Transverse colon (tissue), 4 donors: ENCODE results near the gene BIN2. TPM values are rescaled to one million over a fixed set of nuclear protein-coding genes. Genes with fewer than 3 reads are reported as not detected.
"Not testable (repeated sequence)": the region's sequence is repeated elsewhere in the genome, so short reads cannot be mapped to it uniquely, and the experiment has no call there.

Experiments used
- DNase-seq: peaks from one replicate; pipeline ENCODE4 v3.0.0-alpha.2; 2019
- H3K27ac ChIP-seq, 4 donors: fragments of 200-600 bp; sonication (generic); 2 replicates each; pipeline ENCODE4 v1.5.1; 2016 to 2018; ENCODE audit warnings: inconsistent platforms in 4 of 4
- H3K27me3 ChIP-seq: fragments of 200-600 bp; sonication (generic); 2 replicates; pipeline ENCODE4 v1.5.1; 2017; ENCODE audit warnings: inconsistent platforms
- H3K36me3 ChIP-seq, 4 donors: fragments of 200-600 bp; sonication (generic); 2 replicates each; pipeline ENCODE4 v1.5.1; 2017 to 2019; ENCODE audit warnings: inconsistent platforms in 4 of 4
- H3K4me1 ChIP-seq, 4 donors: fragments of 200-600 bp; sonication (generic); 2 replicates each; pipeline ENCODE4 v1.5.1; 2017 to 2020; ENCODE audit warnings: inconsistent platforms in 4 of 4
- H3K4me3 ChIP-seq, 4 donors: fragments of 200-600 bp; sonication (generic); 1 replicate in 1 of 4; 2 replicates in 3 of 4; pipeline versions ENCODE4 v1.5.1 to v1.6.1; 2017 to 2019; ENCODE audit warnings: inconsistent platforms in 4 of 4
- H3K9me3 ChIP-seq, 2 donors: fragments of 200-600 bp; sonication (generic); 2 replicates each; pipeline ENCODE4 v1.5.1; 2017 to 2019; ENCODE audit warnings: inconsistent platforms in 2 of 2
- EP300 ChIP-seq: sonication (generic); formaldehyde crosslinking; IDR thresholded peaks from one replicate; pipeline ENCODE4 v1.6.1; 2017; ENCODE audit warnings: antibody characterized with exemption, low read depth
- POLR2A ChIP-seq: fragments of 450-650 bp; IDR thresholded peaks from one replicate; pipeline ENCODE4 v1.6.1; 2016; ENCODE audit warnings: antibody characterized with exemption, mild to moderate bottlenecking, moderate library complexity
- POLR2AphosphoS5 ChIP-seq, 3 donors: sonication (generic); formaldehyde crosslinking; IDR thresholded peaks; one replicate each; pipeline ENCODE4 v1.6.1; 2016; ENCODE audit warnings: antibody characterized with exemption in 3 of 3
- WGBS, 2 donors: methylation state at CpG; one replicate each; pipeline ENCODE4 v1.1.5; 2018; ENCODE audit warnings: low coverage in 1 of 2; 5-methylcytosine and 5-hydroxymethylcytosine counted together
- in situ Hi-C, 4 donors: fragments of 200-750 bp; cut with MboI; loops; one replicate each; pipeline versions ENCODE4 v1.15.0 to v1.15.1; 2017; ENCODE audit warnings: low sequenced_read_pairs in 3 of 4, low pct_ligation_motif_present in 1 of 4, low pct_unique_long_range_greater_than_20kb in 1 of 4
- intact Hi-C: fragments of 100-400 bp; cut with DNase I; formaldehyde crosslinking; loops from one replicate; pipeline ENCODE4 v1.15.1; 2023; ENCODE audit warnings: low total_unique reads
- total RNA-seq, 4 donors: library from RNA; depleted of rRNA; stranded (reverse); fragments of >200 nt; gene quantifications; one replicate each; pipeline ENCODE4 v1.1.0, GENCODE V29; 2016
- TF ChIP-seq, protein P1 (sequence below), 5 experiments: fragments of 200-600 bp in 3 of 5; fragments of 450-650 bp in 2 of 5; sonication (generic) in 3 of 5; IDR thresholded peaks; 1 replicate in 2 of 5; 2 replicates in 3 of 5; pipeline ENCODE4 v1.5.1; 2016 to 2017; ENCODE audit warnings: antibody characterized with exemption in 5 of 5, inconsistent platforms in 3 of 5, mild to moderate bottlenecking in 2 of 5, moderate library complexity in 1 of 5

Gene BIN2
- total RNA-seq, 4 donors from 2014 or later, result 4.0 to 28.8 (median 9.0) TPM

- Histone ChIP-seq H3K4me3 (no peak overlapping the region), H3K36me3 (no peaks in the 10 kb centered on the region), H3K9me3 (no peaks in the 10 kb centered on the region), H3K27ac (no peak overlapping the region), H3K27me3 (no peaks in the 10 kb centered on the region), H3K4me1 (peaks cover 0 to 17% (median 8%) of the 10 kb centered on the region in 4 donors)
- WGBS, 2 donors, result 83 to 90% methylated on average over 2 to 6 of the region's 6 CpGs
- DNase-seq, result no peak
- intact Hi-C loops, result no loop called here
- in situ Hi-C loops, result loop anchor here (5.0 to 25.0 kb wide), 4 partner anchors 67 to 277 kb away; partner anchors contain the start of gene SMAGP (in 1 of the 4)
- TF ChIP-seq POLR2AphosphoS5 (IDR thresholded peaks at IDR 0.05) (no peak), POLR2A (no peak), EP300 (no peak)
- TF ChIP-seq, protein P1, sequence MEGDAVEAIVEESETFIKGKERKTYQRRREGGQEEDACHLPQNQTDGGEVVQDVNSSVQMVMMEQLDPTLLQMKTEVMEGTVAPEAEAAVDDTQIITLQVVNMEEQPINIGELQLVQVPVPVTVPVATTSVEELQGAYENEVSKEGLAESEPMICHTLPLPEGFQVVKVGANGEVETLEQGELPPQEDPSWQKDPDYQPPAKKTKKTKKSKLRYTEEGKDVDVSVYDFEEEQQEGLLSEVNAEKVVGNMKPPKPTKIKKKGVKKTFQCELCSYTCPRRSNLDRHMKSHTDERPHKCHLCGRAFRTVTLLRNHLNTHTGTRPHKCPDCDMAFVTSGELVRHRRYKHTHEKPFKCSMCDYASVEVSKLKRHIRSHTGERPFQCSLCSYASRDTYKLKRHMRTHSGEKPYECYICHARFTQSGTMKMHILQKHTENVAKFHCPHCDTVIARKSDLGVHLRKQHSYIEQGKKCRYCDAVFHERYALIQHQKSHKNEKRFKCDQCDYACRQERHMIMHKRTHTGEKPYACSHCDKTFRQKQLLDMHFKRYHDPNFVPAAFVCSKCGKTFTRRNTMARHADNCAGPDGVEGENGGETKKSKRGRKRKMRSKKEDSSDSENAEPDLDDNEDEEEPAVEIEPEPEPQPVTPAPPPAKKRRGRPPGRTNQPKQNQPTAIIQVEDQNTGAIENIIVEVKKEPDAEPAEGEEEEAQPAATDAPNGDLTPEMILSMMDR (IDR thresholded peaks at IDR 0.05), result no peak
Observed at GRCh38 chr12:51339750-51340149, 15.8 kb upstream of the BIN2 start.

GRCh38 chr12:51337336-51337735, 13.4 kb upstream of the BIN2 start:
- intact Hi-C loops, H3K4me3 ChIP-seq, H3K27me3 ChIP-seq, H3K9me3 ChIP-seq, H3K36me3 ChIP-seq, H3K27ac ChIP-seq, DNase-seq: not testable (repeated sequence)
- in situ Hi-C loops, result loop anchor here in 2 of 4 donors (10.0 to 25.0 kb wide), 2 partner anchors 73 to 275 kb away; no protein-coding TSS in a partner anchor
- peaks cover 0 to 30% (median 12%) of the 10 kb centered on the region in 4 donors for H3K4me1 ChIP-seq

DNA sequence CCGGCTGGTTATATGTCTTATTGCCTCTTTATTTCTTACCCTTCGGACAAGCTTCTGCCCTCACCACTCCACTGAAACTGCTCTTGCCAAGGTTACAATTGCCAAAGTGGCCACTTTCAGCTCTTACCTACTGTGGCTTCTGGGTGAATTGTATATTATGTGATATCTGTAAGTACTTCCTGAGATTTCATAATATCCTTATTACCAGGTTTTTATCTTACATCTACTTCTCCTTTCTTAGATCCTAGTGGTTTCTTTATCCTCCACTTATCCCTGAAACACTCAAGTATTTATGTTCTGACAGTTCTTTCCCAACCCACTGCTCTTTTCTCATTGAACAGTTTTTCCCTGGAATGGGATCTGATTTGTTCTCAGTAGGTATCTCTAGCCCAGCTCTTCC, 12.0 kb upstream of the BIN2 start:
- intact Hi-C loops (no loop called here), in situ Hi-C loops (loop anchor here in 2 of 4 donors (10.0 to 25.0 kb wide), 2 partner anchors 71 to 274 kb away; no protein-coding TSS in a partner anchor)
- Histone ChIP-seq H3K4me1 (peaks cover 0 to 27% (median 13%) of the 10 kb centered on the region in 4 donors), H3K36me3 (no peaks in the 10 kb centered on the region), H3K9me3 (no peaks in the 10 kb centered on the region), H3K27me3 (no peaks in the 10 kb centered on the region), H3K4me3 (no peak overlapping the region), H3K27ac (peak overlapping the region in 2 of 4 donors; percentile 70 to 72)
- TF ChIP-seq EP300 (no peak), POLR2A (no peak), POLR2AphosphoS5 (IDR thresholded peaks at IDR 0.05) (no peak)
- TF ChIP-seq, protein P1 (IDR thresholded peaks at IDR 0.05), result no peak
- whole genome bisulfite sequencing, 2 donors, result 65 to 83% methylated on average over 2 of the region's 2 CpGs
- no peak for DNase-seq

DNA sequence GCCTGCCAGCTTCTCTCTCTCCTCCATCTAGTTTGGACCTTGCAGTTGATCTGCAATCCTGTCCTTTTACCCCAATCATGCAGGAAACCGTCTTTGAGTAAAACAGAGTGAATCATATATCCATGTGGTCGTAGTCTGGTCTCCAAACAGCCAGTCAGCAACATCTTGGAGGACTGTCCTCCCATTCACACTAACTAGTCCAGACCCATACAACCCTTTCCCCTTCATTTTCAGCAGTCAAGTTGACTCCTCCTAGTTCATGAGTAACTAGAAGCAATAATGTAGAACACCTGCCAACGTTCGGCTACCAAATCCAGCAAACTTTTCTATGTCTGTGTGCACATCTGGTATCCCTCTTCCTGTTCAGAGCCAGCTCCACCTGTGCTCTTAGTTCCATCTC, 10.8 kb upstream of the BIN2 start:
- no peak overlapping the region for H3K4me3 ChIP-seq
- H3K27me3 ChIP-seq, result no peaks in the 10 kb centered on the region
- H3K4me1 ChIP-seq, result peaks cover 0 to 27% (median 13%) of the 10 kb centered on the region in 4 donors
- in situ Hi-C loops (loop anchor here in 2 of 4 donors (10.0 to 25.0 kb wide), 2 partner anchors 70 to 272 kb away; no protein-coding TSS in a partner anchor), intact Hi-C loops (no loop called here)
- peak overlapping the region; percentile 61 to 75 (median 71) for H3K27ac ChIP-seq
- H3K9me3 ChIP-seq, result no peaks in the 10 kb centered on the region
- TF ChIP-seq EP300, result no peak
- WGBS, 2 donors, result 47 to 60% methylated on average over 4 of the region's 4 CpGs
- peak; percentile 34 for DNase-seq
- H3K36me3 ChIP-seq, result no peaks in the 10 kb centered on the region

DNA sequence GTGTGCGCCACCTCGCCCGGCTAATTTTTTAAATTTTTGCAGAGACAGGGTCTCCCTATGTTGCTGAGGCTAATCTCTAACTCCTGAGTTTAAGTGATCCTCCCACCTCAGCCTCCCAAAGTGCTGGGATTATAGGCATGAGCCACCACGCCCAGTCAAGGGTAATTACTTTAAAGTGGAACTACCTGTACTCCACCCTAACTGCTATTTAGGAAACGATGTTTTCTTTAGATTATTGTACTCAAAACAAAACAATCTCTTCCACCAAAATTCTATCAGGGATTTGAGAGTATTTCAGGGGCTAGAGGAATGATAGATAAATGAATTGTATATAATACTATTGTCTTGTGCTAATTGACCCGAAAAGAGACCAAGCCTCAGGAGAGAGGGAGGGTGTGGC, 9.6 kb upstream of the BIN2 start:
- intact Hi-C loops, result no loop called here

More for the DNA sequence above, 9.6 kb upstream of the BIN2 start:
- Histone ChIP-seq H3K27me3 (no peaks in the 10 kb centered on the region), H3K27ac (peak overlapping the region; percentile 61 to 75 (median 71)), H3K4me3 (no peak overlapping the region), H3K9me3 (no peaks in the 10 kb centered on the region), H3K4me1 (peaks cover 0 to 27% (median 13%) of the 10 kb centered on the region in 4 donors), H3K36me3 (no peaks in the 10 kb centered on the region)
- TF ChIP-seq POLR2AphosphoS5 (IDR thresholded peaks at IDR 0.05) (no peak), EP300 (no peak), POLR2A (no peak)
- TF ChIP-seq, protein P1 (IDR thresholded peaks at IDR 0.05), result no peak
- in situ Hi-C loops, result loop anchor here in 2 of 4 donors (10.0 to 25.0 kb wide), 2 partner anchors 69 to 271 kb away; no protein-coding TSS in a partner anchor
- 66 to 80% methylated on average over 4 to 6 of the region's 6 CpGs for whole genome bisulfite sequencing, 2 donors
- no peak for DNase-seq
